ENCODE data around the gene SELENOH.
A peak's percentile ranks its signal among the peaks of the same experiment; 100 is the strongest.

SELENOH gene

GRCh38 chr11:57745206-57745605 lies 3.9 kb downstream of the SELENOH start:
- ChIA-PET POLR2A (interaction anchor here (2.2 kb wide), 1 partner anchor 17 kb away, joined by 9 read pairs; the partner anchor contains the start of gene CTNND1), CTCF (interaction anchor here (0.8 to 13.5 kb wide), 8 partner anchors 8 to 1390 kb away, joined by 3 to 142 read pairs (median 4); partner anchors contain the start of gene CTNND1)
- DNase-seq (ENCODE audit: extremely low spot score): no peak
- TF ChIP-seq, protein P1, sequence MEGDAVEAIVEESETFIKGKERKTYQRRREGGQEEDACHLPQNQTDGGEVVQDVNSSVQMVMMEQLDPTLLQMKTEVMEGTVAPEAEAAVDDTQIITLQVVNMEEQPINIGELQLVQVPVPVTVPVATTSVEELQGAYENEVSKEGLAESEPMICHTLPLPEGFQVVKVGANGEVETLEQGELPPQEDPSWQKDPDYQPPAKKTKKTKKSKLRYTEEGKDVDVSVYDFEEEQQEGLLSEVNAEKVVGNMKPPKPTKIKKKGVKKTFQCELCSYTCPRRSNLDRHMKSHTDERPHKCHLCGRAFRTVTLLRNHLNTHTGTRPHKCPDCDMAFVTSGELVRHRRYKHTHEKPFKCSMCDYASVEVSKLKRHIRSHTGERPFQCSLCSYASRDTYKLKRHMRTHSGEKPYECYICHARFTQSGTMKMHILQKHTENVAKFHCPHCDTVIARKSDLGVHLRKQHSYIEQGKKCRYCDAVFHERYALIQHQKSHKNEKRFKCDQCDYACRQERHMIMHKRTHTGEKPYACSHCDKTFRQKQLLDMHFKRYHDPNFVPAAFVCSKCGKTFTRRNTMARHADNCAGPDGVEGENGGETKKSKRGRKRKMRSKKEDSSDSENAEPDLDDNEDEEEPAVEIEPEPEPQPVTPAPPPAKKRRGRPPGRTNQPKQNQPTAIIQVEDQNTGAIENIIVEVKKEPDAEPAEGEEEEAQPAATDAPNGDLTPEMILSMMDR (IDR thresholded peaks at IDR 0.05; ENCODE audit: control extremely low read depth, extremely low read depth, low read depth, missing control alignments): no peak

- TF ChIP-seq, protein P1 (IDR thresholded peaks at IDR 0.05; ENCODE audit: control extremely low read depth, extremely low read depth, low read depth, missing control alignments): no peak
- CTCF ChIA-PET: interaction anchor here (1.2 to 13.5 kb wide), 5 partner anchors 9 to 55 kb away, joined by 3 to 142 read pairs (median 6); partner anchors contain the start of gene CTNND1
- POLR2A ChIA-PET: interaction anchor here (0.6 to 0.9 kb wide), 2 partner anchors 14 to 47 kb away, joined by 3 read pairs; partner anchors contain the start of gene CTNND1
- no peak for DNase-seq (ENCODE audit: extremely low spot score)
Observed at GRCh38 chr11:57746920-57747319, 5.6 kb downstream of the SELENOH start.

DNA sequence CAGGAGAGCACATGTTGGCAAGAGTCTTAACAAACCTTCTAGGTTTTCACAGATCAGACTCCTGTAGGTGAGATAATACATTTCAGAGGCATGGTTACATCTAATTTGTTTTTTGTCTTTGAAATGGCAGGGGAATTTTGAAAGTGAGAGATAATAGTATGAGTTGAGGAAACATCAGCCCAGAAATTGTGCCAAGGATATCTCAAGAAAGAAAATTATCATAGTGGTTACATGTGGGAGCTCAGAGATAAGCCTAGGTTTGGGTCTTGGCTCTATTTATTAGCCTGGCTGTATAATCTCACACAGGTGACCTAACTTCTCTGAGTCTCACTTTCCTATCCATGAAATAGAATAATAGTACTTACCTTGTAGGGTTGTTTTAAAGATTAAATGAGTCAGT lies 9.9 kb downstream of the SELENOH start:
- ChIA-PET CTCF (interaction anchor here (0.5 to 13.5 kb wide), 10 partner anchors 9 to 774 kb away, joined by 3 to 142 read pairs (median 4); partner anchors contain the start of genes CTNND1 and SELENOH), POLR2A (interaction anchor here (0.8 to 1.4 kb wide), 2 partner anchors 9 to 10 kb away, joined by 5 to 6 read pairs; partner anchors contain the start of genes CTNND1 and SELENOH)
- TF ChIP-seq, protein P1 (IDR thresholded peaks at IDR 0.05; ENCODE audit: control extremely low read depth, extremely low read depth, low read depth, missing control alignments): no peak
- DNase-seq (ENCODE audit: extremely low spot score): no peak

- DNase-seq (ENCODE audit: extremely low spot score): peak; percentile 51
Observed at GRCh38 chr11:57751676-57752253, 10.5 kb downstream of the SELENOH start, which contains the start of gene BTBD18. BTBD18 (minus strand) TSS chr11:57751819; CDS start chr11:57751188, 631 bp downstream.

DNA sequence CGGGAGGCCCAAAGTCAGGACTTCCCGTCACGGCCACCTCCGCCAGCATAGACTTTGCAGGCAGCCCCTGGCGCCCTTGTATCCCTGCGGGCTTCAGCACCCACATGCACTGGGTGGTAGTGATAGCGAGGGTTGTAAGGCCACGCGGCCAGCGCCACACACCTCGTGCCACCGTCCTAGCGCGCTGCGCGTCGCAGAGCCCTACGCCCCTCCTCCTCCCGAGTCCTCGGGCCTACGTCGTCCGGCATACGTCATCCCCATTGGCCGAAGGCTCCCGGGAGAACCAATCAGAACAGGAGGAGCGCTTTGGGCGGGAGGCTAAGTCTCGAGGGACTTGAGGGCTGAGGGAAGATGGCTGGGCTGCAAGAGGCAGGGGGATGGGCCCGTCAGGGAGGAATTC lies 11.7 kb downstream of the SELENOH start:
- POLR2A ChIA-PET: no interaction called here
- TF ChIP-seq, protein P1 (IDR thresholded peaks at IDR 0.05; ENCODE audit: control extremely low read depth, extremely low read depth, low read depth, missing control alignments): no peak
- DNase-seq (ENCODE audit: extremely low spot score): no peak
- CTCF ChIA-PET: interaction anchor here (2.2 to 13.5 kb wide), 2 partner anchors 10 to 49 kb away, joined by 21 to 142 read pairs; partner anchors contain the start of gene CTNND1

More at GRCh38 chr11:57751676-57752253, 10.5 kb downstream of the SELENOH start, which contains the start of gene BTBD18:
- TF ChIP-seq, protein P1 (IDR thresholded peaks at IDR 0.05; ENCODE audit: control extremely low read depth, extremely low read depth, low read depth, missing control alignments): peak; percentile 34
- POLR2A ChIA-PET: interaction anchor here (0.5 to 1.4 kb wide), 4 partner anchors 9 to 334 kb away, joined by 3 to 6 read pairs (median 4); partner anchors contain the start of genes CTNND1 and SELENOH
- CTCF ChIA-PET: interaction anchor here (0.5 to 13.5 kb wide), 12 partner anchors 10 to 825 kb away, joined by 3 to 142 read pairs (median 4); partner anchors contain the start of genes CTNND1 and SELENOH

- ChIA-PET POLR2A (no interaction called here), CTCF (interaction anchor here (1.2 to 10.8 kb wide), 7 partner anchors 10 to 44 kb away, joined by 3 to 92 read pairs (median 3); no protein-coding TSS in a partner anchor)
- DNase-seq (ENCODE audit: extremely low spot score): no peak
- TF ChIP-seq, protein P1 (IDR thresholded peaks at IDR 0.05; ENCODE audit: control extremely low read depth, extremely low read depth, low read depth, missing control alignments): no peak
Observed at GRCh38 chr11:57758174-57758573, 16.9 kb downstream of the SELENOH start.

Data from GM10248 (cell line).